ENCODE data around the gene C20orf144. TPM values are rescaled to one million over a fixed set of nuclear protein-coding genes. Genes with fewer than 3 reads are reported as not detected.

C20orf144 gene
- total RNA-seq, 1 donor from 2014 or later: 0.13 TPM

GRCh38 chr20:33664085-33664761 lies 2.1 kb downstream of the C20orf144 start:
- no peaks in the 10 kb centered on the region for H3K27me3 Mint-ChIP-seq (ENCODE audit: unreplicated experiment)
- DNase-seq (ENCODE audit: extremely low spot score, unreplicated experiment): no peak
- TF ChIP-seq, protein P1, sequence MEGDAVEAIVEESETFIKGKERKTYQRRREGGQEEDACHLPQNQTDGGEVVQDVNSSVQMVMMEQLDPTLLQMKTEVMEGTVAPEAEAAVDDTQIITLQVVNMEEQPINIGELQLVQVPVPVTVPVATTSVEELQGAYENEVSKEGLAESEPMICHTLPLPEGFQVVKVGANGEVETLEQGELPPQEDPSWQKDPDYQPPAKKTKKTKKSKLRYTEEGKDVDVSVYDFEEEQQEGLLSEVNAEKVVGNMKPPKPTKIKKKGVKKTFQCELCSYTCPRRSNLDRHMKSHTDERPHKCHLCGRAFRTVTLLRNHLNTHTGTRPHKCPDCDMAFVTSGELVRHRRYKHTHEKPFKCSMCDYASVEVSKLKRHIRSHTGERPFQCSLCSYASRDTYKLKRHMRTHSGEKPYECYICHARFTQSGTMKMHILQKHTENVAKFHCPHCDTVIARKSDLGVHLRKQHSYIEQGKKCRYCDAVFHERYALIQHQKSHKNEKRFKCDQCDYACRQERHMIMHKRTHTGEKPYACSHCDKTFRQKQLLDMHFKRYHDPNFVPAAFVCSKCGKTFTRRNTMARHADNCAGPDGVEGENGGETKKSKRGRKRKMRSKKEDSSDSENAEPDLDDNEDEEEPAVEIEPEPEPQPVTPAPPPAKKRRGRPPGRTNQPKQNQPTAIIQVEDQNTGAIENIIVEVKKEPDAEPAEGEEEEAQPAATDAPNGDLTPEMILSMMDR (IDR thresholded peaks at IDR 0.05): no peak
- no peaks in the 10 kb centered on the region for H3K9me3 Mint-ChIP-seq (ENCODE audit: unreplicated experiment)
- no peaks in the 10 kb centered on the region for H3K36me3 Mint-ChIP-seq (ENCODE audit: unreplicated experiment)
- H3K4me3 Mint-ChIP-seq (ENCODE audit: unreplicated experiment): peak overlapping the region; percentile 84
- peaks cover 20% of the 10 kb centered on the region for H3K4me1 Mint-ChIP-seq (ENCODE audit: unreplicated experiment)
- peak overlapping the region; percentile 83 for H3K27ac Mint-ChIP-seq (ENCODE audit: unreplicated experiment)

- H3K27ac Mint-ChIP-seq (ENCODE audit: unreplicated experiment): peak overlapping the region; percentile 83
- no peak for DNase-seq (ENCODE audit: extremely low spot score, unreplicated experiment)
- peak overlapping the region; percentile 84 for H3K4me3 Mint-ChIP-seq (ENCODE audit: unreplicated experiment)
- TF ChIP-seq, protein P1 (IDR thresholded peaks at IDR 0.05): no peak
- no peaks in the 10 kb centered on the region for H3K27me3 Mint-ChIP-seq (ENCODE audit: unreplicated experiment)
- H3K9me3 Mint-ChIP-seq (ENCODE audit: unreplicated experiment): no peaks in the 10 kb centered on the region
- H3K36me3 Mint-ChIP-seq (ENCODE audit: unreplicated experiment): no peaks in the 10 kb centered on the region
- H3K4me1 Mint-ChIP-seq (ENCODE audit: unreplicated experiment): peaks cover 20% of the 10 kb centered on the region
Measured at GRCh38 chr20:33664762-33665144, 2.6 kb downstream of the C20orf144 start.

DNA sequence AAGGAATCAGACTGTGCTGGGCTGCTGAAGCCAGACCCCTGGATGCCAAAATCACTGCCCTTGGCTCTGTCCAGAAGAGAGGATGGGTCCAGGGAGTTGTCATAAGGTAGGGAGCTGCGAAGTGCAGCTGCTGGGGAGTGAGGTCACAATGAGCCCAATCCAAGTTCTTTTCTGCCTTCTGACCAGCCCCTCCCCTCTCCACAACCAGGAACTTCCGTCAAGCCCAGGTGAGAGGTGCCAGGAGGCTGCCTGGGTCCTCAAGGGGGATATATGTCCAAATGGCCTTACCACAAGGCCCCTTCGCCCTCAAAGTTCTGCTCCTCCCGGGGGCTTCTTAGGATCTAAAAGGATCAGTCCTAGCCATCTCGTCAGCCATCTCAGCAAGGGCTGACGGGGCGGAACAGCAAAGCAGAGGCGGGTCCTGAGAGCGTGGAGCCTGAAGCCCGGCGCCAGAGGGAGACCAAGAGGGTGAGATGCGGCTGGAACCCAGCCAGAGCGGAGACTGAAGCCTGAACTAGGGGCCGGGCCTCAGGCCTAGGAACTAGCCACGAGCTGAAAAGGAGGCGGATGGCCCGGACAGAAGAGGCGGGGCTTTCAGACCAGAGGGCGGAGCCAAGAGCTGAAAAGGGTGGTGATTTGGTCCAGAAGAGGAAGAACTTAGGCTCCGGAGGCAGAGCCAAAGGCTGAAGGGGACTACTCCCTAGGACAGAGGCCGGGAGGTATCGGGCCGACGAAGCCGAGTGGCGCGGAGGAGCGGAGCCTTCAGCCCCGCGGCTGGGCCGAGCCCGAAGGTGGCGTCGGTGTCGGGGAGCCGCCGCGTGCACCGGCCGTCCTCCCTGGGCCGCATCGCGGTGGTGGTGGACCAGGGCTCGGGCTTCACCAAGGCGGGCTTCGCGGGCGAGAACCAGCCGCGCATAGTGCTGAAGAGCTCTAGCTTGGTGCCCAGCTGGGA lies 4.4 kb downstream of the C20orf144 start, which contains the start of gene ACTL10:
Gene ACTL10, plus strand, starts transcription at position 651 of the 952 bp plus-strand sequence. CDS start 555 bp downstream, outside the sequence.
- no peaks in the 10 kb centered on the region for H3K27me3 Mint-ChIP-seq (ENCODE audit: unreplicated experiment)
- no peaks in the 10 kb centered on the region for H3K36me3 Mint-ChIP-seq (ENCODE audit: unreplicated experiment)
- H3K4me3 Mint-ChIP-seq (ENCODE audit: unreplicated experiment): peak within 1 kb of the TSS; percentile 73
- DNase-seq (ENCODE audit: extremely low spot score, unreplicated experiment): peak; percentile 93
- TF ChIP-seq, protein P1 (IDR thresholded peaks at IDR 0.05): peak; percentile 30
- H3K4me1 Mint-ChIP-seq (ENCODE audit: unreplicated experiment): peaks cover 20% of the 10 kb centered on the region
- no peaks in the 10 kb centered on the region for H3K9me3 Mint-ChIP-seq (ENCODE audit: unreplicated experiment)
- peak within 1 kb of the TSS; percentile 65 for H3K27ac Mint-ChIP-seq (ENCODE audit: unreplicated experiment)

GRCh38 chr20:33667245-33667675 lies 5.1 kb downstream of the C20orf144 start:
- Mint-ChIP-seq H3K27me3 (ENCODE audit: unreplicated experiment) (no peaks in the 10 kb centered on the region), H3K27ac (ENCODE audit: unreplicated experiment) (no peak overlapping the region), H3K4me1 (ENCODE audit: unreplicated experiment) (peaks cover 23% of the 10 kb centered on the region), H3K36me3 (ENCODE audit: unreplicated experiment) (no peaks in the 10 kb centered on the region), H3K9me3 (ENCODE audit: unreplicated experiment) (no peaks in the 10 kb centered on the region), H3K4me3 (ENCODE audit: unreplicated experiment) (peak overlapping the region; percentile 38)
- no peak for DNase-seq (ENCODE audit: extremely low spot score, unreplicated experiment)
- TF ChIP-seq, protein P1 (IDR thresholded peaks at IDR 0.05): no peak
